Ramos (cell line): ENCODE data around the gene ALLC.

Experiments used
- in situ Hi-C: fragments of 300-500 bp; cut with MboI; formaldehyde crosslinking; loops from one replicate; pipeline ENCODE4 v1.14.3; 2022; ENCODE audit warnings: low sequenced_read_pairs; ENCODE audit not compliant: unreplicated experiment

The ALLC gene

GRCh38 chr2:3741867-3742602 lies 84.0 kb downstream of the ALLC start:
- in situ Hi-C loops, result no loop called here

- in situ Hi-C loops, result no loop called here
These were observed 84.9 kb downstream of the ALLC start for GRCh38 chr2:3742743-3743508.

- in situ Hi-C loops, result no loop called here
These were observed 86.1 kb downstream of the ALLC start for GRCh38 chr2:3743951-3744555.

GRCh38 chr2:3745920-3746319 lies 87.9 kb downstream of the ALLC start:
- in situ Hi-C loops, result no loop called here

- in situ Hi-C loops, result no loop called here
These were observed 89.1 kb downstream of the ALLC start for GRCh38 chr2:3747032-3747654.

GRCh38 chr2:3747826-3748225 lies 89.8 kb downstream of the ALLC start:
- in situ Hi-C loops, result no loop called here

GRCh38 chr2:3749201-3749600 lies 91.2 kb downstream of the ALLC start:
- in situ Hi-C loops, result no loop called here

- in situ Hi-C loops, result no loop called here
These were observed 93.3 kb downstream of the ALLC start for GRCh38 chr2:3751251-3751650.

GRCh38 chr2:3751806-3752205 lies 93.8 kb downstream of the ALLC start:
- in situ Hi-C loops, result no loop called here
